CD14-positive monocyte (primary cell): ENCODE results near the gene RANBP2. TPM values are rescaled to one million over a fixed set of nuclear protein-coding genes. Genes with fewer than 3 reads are reported as not detected.

Source experiments
- DNase-seq, 3 donors: peaks; one replicate each; pipeline ENCODE4 v3.0.0-alpha.2; 2011 to 2022
- H2AFZ ChIP-seq: 2 replicates; pipeline ENCODE4 v1.6.0; 2012; ENCODE audit warnings: mild to moderate bottlenecking, low read depth, low read length, inconsistent platforms; ENCODE audit not compliant: insufficient read depth, poor library complexity, severe bottlenecking
- H3K27ac ChIP-seq, 2 donors: 1 replicate in 1 of 2; 2 replicates in 1 of 2; pipeline ENCODE4 v1.5.1; 2012 to 2013; ENCODE audit warnings: low read length in 2 of 2, control low read depth in 1 of 2, inconsistent platforms in 1 of 2, low read depth in 1 of 2, mild to moderate bottlenecking in 1 of 2
- H3K27me3 ChIP-seq, 2 donors: one replicate each; pipeline versions ENCODE4 v1.6.0 to v1.6.1; 2011 to 2013; ENCODE audit warnings: low read length in 2 of 2; ENCODE audit not compliant: control insufficient read depth in 2 of 2, insufficient read depth in 2 of 2
- H3K36me3 ChIP-seq, 2 donors: replicated peaks in 1 of 2; 1 replicate in 1 of 2; 2 replicates in 1 of 2; pipeline versions ENCODE4 v1.5.1 to v1.6.1; 2012 to 2013; ENCODE audit warnings: low read length in 2 of 2, control low read depth in 1 of 2, inconsistent platforms in 1 of 2, mild to moderate bottlenecking in 1 of 2; ENCODE audit not compliant: insufficient read depth in 2 of 2, control insufficient read depth in 1 of 2
- H3K4me1 ChIP-seq, 2 donors: 1 replicate in 1 of 2; 2 replicates in 1 of 2; pipeline versions ENCODE4 v1.5.1 to v1.6.1; 2012 to 2013; ENCODE audit warnings: low read length in 2 of 2, control low read depth in 1 of 2, inconsistent platforms in 1 of 2, mild to moderate bottlenecking in 1 of 2, moderate library complexity in 1 of 2; ENCODE audit not compliant: insufficient read depth in 2 of 2, control insufficient read depth in 1 of 2
- H3K4me2 ChIP-seq: replicated peaks from 2 replicates; pipeline ENCODE3; 2012; ENCODE audit warnings: low read length, moderate library complexity, mild to moderate bottlenecking; ENCODE audit not compliant: poor library complexity, severe bottlenecking; ENCODE audit errors: extremely low read depth
- H3K4me3 ChIP-seq, 3 experiments: fragments of 200-600 bp in 1 of 3; sonication (generic) in 1 of 3; replicated peaks in 1 of 3; 1 replicate in 2 of 3; 2 replicates in 1 of 3; pipeline ENCODE4 v1.5.1; 2011 to 2013; ENCODE audit warnings: low read length in 3 of 3, mild to moderate bottlenecking in 3 of 3, control low read depth in 2 of 3, low read depth in 2 of 3, inconsistent platforms in 1 of 3, moderate library complexity in 1 of 3
- H3K79me2 ChIP-seq: 2 replicates; pipeline ENCODE4 v1.6.0; 2012; ENCODE audit warnings: mild to moderate bottlenecking, control low read depth, inconsistent platforms, low read length, moderate library complexity; ENCODE audit not compliant: insufficient read depth
- H3K9ac ChIP-seq: 2 replicates; pipeline ENCODE4 v1.6.0; 2017; ENCODE audit warnings: low read length, mild to moderate bottlenecking; ENCODE audit not compliant: insufficient read depth, poor library complexity, severe bottlenecking
- H3K9me3 ChIP-seq, 2 donors: replicated peaks in 1 of 2; 1 replicate in 1 of 2; 2 replicates in 1 of 2; pipeline versions ENCODE4 v1.5.1 to v1.6.1; 2012 to 2013; ENCODE audit warnings: low read length in 2 of 2, control low read depth in 1 of 2; ENCODE audit not compliant: control insufficient read depth in 1 of 2, insufficient read depth in 1 of 2
- H4K20me1 ChIP-seq: 2 replicates; pipeline ENCODE4 v1.6.0; 2012; ENCODE audit warnings: mild to moderate bottlenecking, low read length, control low read depth, moderate library complexity; ENCODE audit not compliant: insufficient read depth
- H3K27ac Mint-ChIP-seq, 7 donors: one replicate each; pipeline ENCODE4 v1.8.0; 2020; ENCODE audit warnings: mild to moderate bottlenecking in 7 of 7, mixed read lengths in 7 of 7, moderate library complexity in 6 of 7, inconsistent platforms in 2 of 7
- H3K27me3 Mint-ChIP-seq, 3 donors: one replicate each; pipeline ENCODE4 v1.8.0; 2021 to 2022; ENCODE audit warnings: low read depth in 3 of 3, mild to moderate bottlenecking in 3 of 3, mixed read lengths in 3 of 3, moderate library complexity in 3 of 3, inconsistent platforms in 1 of 3
- H3K36me3 Mint-ChIP-seq, 2 donors: one replicate each; pipeline ENCODE4 v1.8.0; 2020; ENCODE audit warnings: mixed read lengths in 2 of 2, inconsistent platforms in 1 of 2, mild to moderate bottlenecking in 1 of 2
- H3K4me1 Mint-ChIP-seq: one replicate; pipeline ENCODE4 v1.8.0; 2020; ENCODE audit warnings: mild to moderate bottlenecking, mixed read lengths
- H3K4me3 Mint-ChIP-seq, 2 donors: one replicate each; pipeline ENCODE4 v1.8.0; 2020; ENCODE audit warnings: mild to moderate bottlenecking in 2 of 2, mixed read lengths in 2 of 2, moderate library complexity in 1 of 2
- H3K9me3 Mint-ChIP-seq, 7 donors: one replicate each; pipeline ENCODE4 v1.8.0; 2020 to 2022; ENCODE audit warnings: mixed read lengths in 7 of 7, mild to moderate bottlenecking in 6 of 7, moderate library complexity in 6 of 7, inconsistent platforms in 2 of 7
- WGBS: methylation state at CpG from one replicate; pipeline ENCODE4 v1.1.5; 2013; ENCODE audit warnings: missing lambda C conversion rate; ENCODE audit not compliant: insufficient coverage; 5-methylcytosine and 5-hydroxymethylcytosine counted together
- intact Hi-C, 2 donors: fragments of 100-400 bp; cut with micrococcal nuclease; formaldehyde crosslinking; loops; one replicate each; pipeline versions ENCODE4 v1.15.0 to v1.15.1; 2023
- polyA plus RNA-seq, 3 donors: library from polyadenylated mRNA; depleted of rRNA in 1 of 3; unstranded in 2 of 3; stranded (reverse) in 1 of 3; fragments of 300-500 nt in 2 of 3; fragments of >200 nt in 1 of 3; fragmentation: Illumina TruSeq in 2 of 3; gene quantifications; 1 replicate in 2 of 3; 2 replicates in 1 of 3; pipeline ENCODE4 v1.2.3, GENCODE V29; 2012 to 2021
- TF ChIP-seq, protein P1 (sequence below): fragments of 200-600 bp; IDR thresholded peaks from one replicate; pipeline ENCODE4 v1.8.0; 2022; ENCODE audit warnings: antibody characterized with exemption, mild to moderate bottlenecking

Gene RANBP2
- polyA plus RNA-seq, 3 donors = 6.8 to 7.3 (median 7.0) TPM

DNA sequence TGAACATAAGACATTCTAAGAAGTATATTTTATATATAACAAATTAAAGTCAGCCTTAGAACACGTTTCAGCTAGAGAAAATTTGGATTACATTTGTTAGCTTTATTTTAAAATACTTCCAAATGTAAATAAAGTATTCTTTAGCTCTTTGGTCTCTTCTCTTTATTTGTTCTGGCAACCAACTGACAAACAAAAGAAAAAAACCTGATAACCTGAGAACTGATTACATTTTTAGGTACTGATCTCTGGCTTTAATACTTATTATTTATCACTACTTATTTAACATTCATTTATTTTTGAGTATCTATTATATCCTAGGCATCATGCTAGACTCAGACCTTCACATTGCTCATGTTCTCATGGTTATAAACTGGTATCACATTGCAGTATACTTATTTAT is 85.8 kb downstream of the RANBP2 start:
- no peak overlapping the region for H3K4me3 ChIP-seq
- H2AFZ ChIP-seq = no peak overlapping the region
- Mint-ChIP-seq H3K4me3 (no peak overlapping the region), H3K36me3 (peaks cover 28 to 47% of the 10 kb centered on the region in 2 donors), H3K27me3 (no peaks in the 10 kb centered on the region), H3K27ac (no peak overlapping the region), H3K4me1 (no peaks in the 10 kb centered on the region), H3K9me3 (peaks cover 8 to 19% (median 16%) of the 10 kb centered on the region in 7 donors)
- H3K27me3 ChIP-seq = no peaks in the 10 kb centered on the region
- H3K36me3 ChIP-seq = peaks cover 4 to 31% of the 10 kb centered on the region in 2 donors
- TF ChIP-seq, protein P1, sequence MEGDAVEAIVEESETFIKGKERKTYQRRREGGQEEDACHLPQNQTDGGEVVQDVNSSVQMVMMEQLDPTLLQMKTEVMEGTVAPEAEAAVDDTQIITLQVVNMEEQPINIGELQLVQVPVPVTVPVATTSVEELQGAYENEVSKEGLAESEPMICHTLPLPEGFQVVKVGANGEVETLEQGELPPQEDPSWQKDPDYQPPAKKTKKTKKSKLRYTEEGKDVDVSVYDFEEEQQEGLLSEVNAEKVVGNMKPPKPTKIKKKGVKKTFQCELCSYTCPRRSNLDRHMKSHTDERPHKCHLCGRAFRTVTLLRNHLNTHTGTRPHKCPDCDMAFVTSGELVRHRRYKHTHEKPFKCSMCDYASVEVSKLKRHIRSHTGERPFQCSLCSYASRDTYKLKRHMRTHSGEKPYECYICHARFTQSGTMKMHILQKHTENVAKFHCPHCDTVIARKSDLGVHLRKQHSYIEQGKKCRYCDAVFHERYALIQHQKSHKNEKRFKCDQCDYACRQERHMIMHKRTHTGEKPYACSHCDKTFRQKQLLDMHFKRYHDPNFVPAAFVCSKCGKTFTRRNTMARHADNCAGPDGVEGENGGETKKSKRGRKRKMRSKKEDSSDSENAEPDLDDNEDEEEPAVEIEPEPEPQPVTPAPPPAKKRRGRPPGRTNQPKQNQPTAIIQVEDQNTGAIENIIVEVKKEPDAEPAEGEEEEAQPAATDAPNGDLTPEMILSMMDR = no peak
- no peaks in the 10 kb centered on the region for H3K79me2 ChIP-seq
- H3K4me1 ChIP-seq = no peaks in the 10 kb centered on the region
- no peak overlapping the region for H3K9ac ChIP-seq
- no peak overlapping the region for H3K4me2 ChIP-seq
- no peak for DNase-seq
- peaks cover 6 to 17% of the 10 kb centered on the region in 2 donors for H3K9me3 ChIP-seq
- intact Hi-C loops = no loop called here
- H3K27ac ChIP-seq = no peak overlapping the region
- no peaks in the 10 kb centered on the region for H4K20me1 ChIP-seq
- WGBS = no CpG with 5 or more reads among the region's 1 CpG

DNA sequence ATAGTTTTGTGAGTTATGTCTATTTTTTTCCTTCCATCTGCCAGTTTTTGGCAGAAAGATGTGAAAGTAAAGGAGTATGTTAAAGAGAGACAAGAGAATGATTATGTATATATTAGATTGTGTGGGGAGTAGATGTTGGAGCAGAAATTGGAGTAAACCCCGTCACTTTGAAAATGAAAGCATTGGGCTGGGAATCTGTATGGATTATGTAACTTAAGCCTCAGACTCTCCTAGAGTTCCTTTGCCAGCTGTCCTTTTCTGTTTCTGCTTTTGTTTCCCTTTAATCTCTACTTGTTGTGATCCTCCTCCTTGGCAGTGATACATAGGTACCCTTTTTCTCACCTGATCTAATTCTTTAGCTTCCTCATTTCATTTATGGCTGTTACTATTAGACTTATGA is 86.5 kb downstream of the RANBP2 start:
- peaks cover 33 to 49% of the 10 kb centered on the region in 2 donors for H3K36me3 Mint-ChIP-seq
- peak overlapping the region in 1 of 7 donors; percentile 35 for H3K27ac Mint-ChIP-seq
- no peak overlapping the region for H2AFZ ChIP-seq
- no peaks in the 10 kb centered on the region for H3K79me2 ChIP-seq
- no peaks in the 10 kb centered on the region for H3K4me1 Mint-ChIP-seq
- no peak overlapping the region for H3K4me3 ChIP-seq
- H3K9ac ChIP-seq = no peak overlapping the region
- no peaks in the 10 kb centered on the region for H3K4me1 ChIP-seq
- no CpG with 5 or more reads among the region's 1 CpG for WGBS
- intact Hi-C loops = no loop called here
- TF ChIP-seq, protein P1 = no peak
- H3K4me2 ChIP-seq = no peak overlapping the region
- no peak for DNase-seq
- no peak overlapping the region for H3K27ac ChIP-seq
- H3K27me3 ChIP-seq = no peaks in the 10 kb centered on the region
- H3K9me3 Mint-ChIP-seq = peaks cover 13 to 24% (median 21%) of the 10 kb centered on the region in 7 donors
- H3K27me3 Mint-ChIP-seq = no peaks in the 10 kb centered on the region
- no peak overlapping the region for H3K4me3 Mint-ChIP-seq
- H3K9me3 ChIP-seq = peaks cover 6 to 20% of the 10 kb centered on the region in 2 donors
- no peaks in the 10 kb centered on the region for H4K20me1 ChIP-seq
- H3K36me3 ChIP-seq = peaks cover 4 to 32% of the 10 kb centered on the region in 2 donors
